H1 (cell line): ENCODE data around the gene LMAN2. TPM values are rescaled to one million over a fixed set of nuclear protein-coding genes. Genes with fewer than 3 reads are reported as not detected.

Experiments used
- CHD7 ChIP-seq: fragments of 300-600 bp; sonication (generic); IDR thresholded peaks from 2 replicates; pipeline ENCODE4 v1.7.1; 2012; ENCODE audit warnings: low read length, moderate library complexity, mild to moderate bottlenecking, inconsistent platforms; ENCODE audit not compliant: insufficient replicate concordance
- CREB1 ChIP-seq: IDR thresholded peaks from 2 replicates; pipeline ENCODE4 v1.6.1; 2012; ENCODE audit warnings: inconsistent platforms
- EGR1 ChIP-seq: IDR thresholded peaks from 2 replicates; pipeline ENCODE4 v1.6.1; 2011; ENCODE audit warnings: low read depth, low read length, borderline replicate concordance
- NANOG ChIP-seq: IDR thresholded peaks from 2 replicates; pipeline ENCODE4 v1.6.1; 2011; ENCODE audit warnings: low read length, low read depth, mild to moderate bottlenecking, inconsistent platforms; ENCODE audit not compliant: insufficient read depth, poor library complexity, severe bottlenecking
- RXRA ChIP-seq: IDR thresholded peaks from 2 replicates; pipeline ENCODE4 v1.6.1; 2011; ENCODE audit warnings: low read depth, mild to moderate bottlenecking, low read length, moderate library complexity; ENCODE audit not compliant: insufficient read depth
- SRF ChIP-seq: IDR thresholded peaks from 2 replicates; pipeline ENCODE4 v1.6.1; 2011; ENCODE audit warnings: mild to moderate bottlenecking, low read depth, low read length, moderate library complexity
- TAF1 ChIP-seq: IDR thresholded peaks from 2 replicates; pipeline ENCODE4 v1.6.1; 2011; ENCODE audit warnings: mild to moderate bottlenecking, low read depth, low read length
- polyA plus RNA-seq, 7 experiments: library from polyadenylated mRNA; depleted of rRNA in 3 of 7; stranded (reverse) in 5 of 7; unstranded in 2 of 7; fragments of >200 nt in 5 of 7; fragments of 200-250 nt in 2 of 7; gene quantifications; 1 replicate in 5 of 7; 2 replicates in 1 of 7; 4 replicates in 1 of 7; pipeline versions ENCODE4 v1.2.1 to v1.2.3, GENCODE V29; 2011 to 2013; ENCODE audit warnings: missing spikeins in 2 of 7, mixed read lengths in 2 of 7
- total RNA-seq: library from RNA; stranded (reverse); fragmentation: NEBNext Ultra II Directional; extraction: Animal tissue kit (Norgen Biotek cat#: 25700); gene quantifications from 2 replicates; pipeline ENCODE4 v1.2.1, GENCODE V29; 2021

Gene LMAN2
- total and polyA plus RNA-seq, 2 of the 8 experiments (the other 6 are each of a cell fraction or from before 2014, with no cell fraction given), result 116 to 225 TPM

GRCh38 chr5:177383181-177383580 lies 31.7 kb upstream of the LMAN2 start (continued):
- no peak for TF ChIP-seq SRF
- TF ChIP-seq TAF1, result no peak
- no peak for TF ChIP-seq RXRA
- TF ChIP-seq NANOG, result no peak
- TF ChIP-seq EGR1, result no peak
- TF ChIP-seq CREB1, result no peak
- no peak for TF ChIP-seq CHD7
- TF ChIP-seq, all 59 proteins: peak for 0
